GM19455 (cell line): ENCODE measurements around the gene EEPD1.
"Not testable (repeated sequence)": the region's sequence is repeated elsewhere in the genome, so short reads cannot be mapped to it uniquely, and the experiment has no call there.

ENCODE experiments used
- ATAC-seq: cut with Tn5 transposase; IDR thresholded peaks from one replicate; pipeline ENCODE4 v1.9.1; 2021; ENCODE audit not compliant: unreplicated experiment

Gene EEPD1

DNA sequence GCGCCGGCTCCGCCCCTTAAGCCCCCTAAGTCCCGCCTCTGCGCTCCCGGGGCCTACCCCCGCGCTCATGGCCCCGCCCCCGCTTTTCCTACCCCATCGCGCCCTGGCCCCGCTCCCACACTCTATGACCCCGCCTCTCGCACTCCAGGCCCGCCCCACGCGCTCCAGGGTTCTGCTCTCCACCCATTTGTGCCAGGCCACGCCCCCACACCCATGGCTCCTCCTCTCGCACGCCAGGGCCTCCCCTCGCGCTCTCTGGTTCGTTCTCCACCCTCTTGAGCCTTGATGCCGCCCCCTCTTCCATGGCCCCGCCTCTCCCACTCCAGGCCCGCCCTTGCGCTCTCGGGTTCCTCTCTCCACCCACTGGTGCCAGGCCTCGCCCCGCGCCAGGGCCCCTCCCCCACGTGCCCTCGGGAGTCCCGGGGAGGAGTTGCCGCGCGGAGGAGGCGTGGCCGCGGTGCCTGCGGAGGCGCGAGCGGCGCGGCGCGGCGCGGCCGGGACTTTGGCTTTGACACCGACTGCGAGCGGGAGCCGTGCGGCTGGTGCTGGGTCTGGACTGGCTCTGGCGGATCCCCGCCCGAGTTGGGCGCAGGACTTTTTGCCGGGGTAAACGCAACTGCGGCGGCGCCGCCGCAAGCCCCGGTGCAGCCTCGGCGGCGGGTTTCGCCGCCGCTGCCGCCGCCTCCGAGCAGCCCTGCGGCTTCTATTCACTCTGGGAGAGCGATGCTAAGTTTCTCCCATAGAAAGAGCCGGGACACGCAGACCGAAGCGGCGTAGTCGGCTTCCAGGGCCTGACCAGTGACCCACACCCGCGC lies at the start of gene EEPD1:
TSS of gene EEPD1 (plus strand) at position 499 of the 815 bp plus-strand sequence. CDS start 1,071 bp downstream, outside the sequence.
- peak; percentile 94 for ATAC-seq

DNA sequence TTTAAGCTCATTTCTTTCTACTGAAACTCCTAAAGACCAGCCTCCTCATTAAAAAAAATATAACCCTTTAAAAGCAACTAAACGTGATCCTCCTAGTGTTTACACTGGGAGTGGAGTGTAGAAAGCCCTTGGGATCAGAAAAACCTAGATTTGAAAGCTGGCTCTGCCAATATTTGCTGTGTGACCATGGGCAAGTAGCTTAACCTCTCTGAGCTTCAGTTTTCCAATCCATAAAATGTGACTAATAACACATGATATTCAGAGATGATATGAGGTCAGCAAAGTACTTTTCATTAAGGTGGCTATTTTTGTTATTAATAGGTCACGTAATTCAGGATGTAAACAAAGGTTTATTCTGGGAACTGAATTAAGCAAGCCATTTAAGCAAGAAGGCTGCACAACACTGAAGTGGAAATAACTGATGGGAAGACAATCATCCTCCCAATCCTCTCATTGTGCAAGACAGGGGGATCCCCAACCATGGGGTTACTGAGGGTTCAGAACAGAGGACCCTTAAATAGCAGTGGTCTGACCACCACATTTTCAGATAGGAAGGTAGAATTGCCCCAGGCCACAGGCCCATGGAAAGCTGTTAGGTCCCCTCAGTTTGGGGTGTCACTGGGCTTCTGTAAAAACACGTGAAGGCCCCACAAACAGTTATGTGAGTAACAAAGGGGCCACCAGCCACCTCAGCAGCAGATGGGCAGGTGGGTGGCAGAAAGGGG lies 49.1 kb upstream of the EEPD1 start:
- ATAC-seq, result no peak

DNA sequence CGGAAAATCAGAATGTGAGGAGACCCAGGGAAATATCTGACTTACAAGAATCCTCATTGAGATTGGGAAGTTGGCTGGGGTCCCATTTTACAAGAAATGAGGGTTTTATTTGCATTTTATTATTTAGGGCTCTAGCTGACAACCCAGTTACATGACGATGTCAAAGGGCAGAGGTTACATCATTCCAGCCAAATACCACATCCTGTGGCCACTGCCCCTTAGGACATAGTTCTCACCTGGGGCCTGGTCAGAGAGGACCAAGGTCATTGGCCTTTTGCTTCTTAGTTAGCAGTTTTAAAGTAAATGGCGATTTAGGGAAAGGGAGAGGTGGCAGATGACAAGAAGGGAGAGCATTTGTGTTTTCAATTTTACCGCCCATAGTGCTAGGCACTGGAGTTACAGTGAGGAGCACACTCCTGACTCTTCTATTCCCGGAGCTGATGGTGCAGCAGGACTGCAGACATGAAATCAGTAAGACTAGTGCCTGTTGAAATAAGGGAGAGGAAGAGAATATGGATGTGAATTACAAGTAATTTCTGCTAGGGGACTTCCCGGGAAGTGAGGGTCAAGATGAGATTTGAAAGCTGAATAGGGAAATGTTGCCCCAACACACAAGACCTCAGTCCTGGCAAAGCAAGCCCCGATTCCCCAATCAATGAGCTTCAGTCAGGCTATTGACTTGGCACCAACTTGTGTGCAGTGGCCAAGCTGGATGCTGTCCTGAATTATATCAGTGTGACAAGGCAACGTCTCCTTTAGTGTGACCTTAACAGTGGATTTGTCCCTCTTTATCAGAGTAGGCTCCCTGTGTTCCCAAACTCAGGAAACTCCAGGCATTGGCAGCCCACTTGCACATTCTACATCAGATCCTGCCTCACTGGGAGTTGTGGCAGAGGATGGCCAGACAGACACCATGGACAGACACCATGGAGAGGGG lies 45.8 kb upstream of the EEPD1 start:
- not testable (repeated sequence) for ATAC-seq

DNA sequence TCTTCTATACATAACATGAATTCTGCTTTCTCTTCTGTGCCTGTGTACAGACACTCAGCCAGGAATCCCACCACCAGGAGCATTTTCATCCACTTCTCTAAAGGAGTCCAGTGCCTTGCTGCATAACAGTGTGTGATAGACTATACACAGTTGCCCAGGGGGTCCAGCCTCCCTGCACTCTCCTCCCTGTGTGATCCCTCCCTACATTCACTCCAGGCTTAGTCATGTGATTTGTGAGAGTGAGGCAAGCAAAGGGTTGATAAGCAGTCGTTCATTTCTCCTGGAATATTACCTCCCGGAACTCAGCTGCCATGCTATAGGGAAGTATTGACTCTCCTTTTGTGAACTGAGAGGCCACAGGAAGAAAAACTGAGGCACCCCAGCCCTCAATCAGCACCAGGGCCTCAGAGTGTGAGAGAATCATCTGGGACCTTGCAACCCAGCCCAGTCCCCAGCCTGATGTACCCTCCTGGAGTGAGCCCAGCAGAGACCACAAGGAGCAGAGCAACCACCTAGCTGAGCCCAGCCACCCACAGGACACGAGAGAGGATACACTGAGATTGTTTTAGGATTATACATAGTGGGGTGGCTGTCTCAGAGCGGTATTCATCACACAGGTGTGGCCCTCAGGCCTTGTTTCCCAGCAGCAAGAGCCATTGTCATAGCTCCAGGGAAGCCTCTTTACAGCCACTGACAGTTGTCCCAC lies 45.0 kb upstream of the EEPD1 start:
- no peak for ATAC-seq

DNA sequence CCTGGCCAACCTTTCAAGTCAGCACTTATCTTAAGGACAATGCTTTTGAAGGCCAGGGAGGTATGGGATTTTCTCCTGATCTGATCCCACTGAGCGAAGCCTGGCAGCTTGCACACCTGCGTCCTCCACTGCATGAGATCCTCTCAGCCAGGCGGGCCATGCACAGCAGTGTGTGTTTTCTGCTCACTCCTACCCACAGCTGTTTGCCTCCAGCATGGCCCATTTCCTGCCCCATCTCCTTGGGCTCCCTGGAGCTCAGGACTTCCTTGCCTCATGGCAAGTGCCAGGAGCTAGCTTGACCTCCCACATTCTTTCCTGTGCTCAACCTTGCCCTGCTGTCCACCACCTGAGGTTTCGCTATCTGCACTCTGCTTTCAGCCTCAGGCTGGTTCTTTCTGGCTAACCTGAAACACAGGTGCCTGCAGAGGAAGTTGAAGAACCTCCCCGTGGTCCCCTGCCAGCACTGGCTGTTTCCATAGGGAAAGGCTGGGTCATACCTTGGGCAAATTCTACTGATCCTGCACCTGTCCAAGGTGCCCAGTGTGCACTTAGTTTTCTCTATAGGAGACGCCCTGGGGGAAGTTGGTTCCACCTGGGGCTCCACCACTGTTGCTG lies 43.9 kb upstream of the EEPD1 start:
- no peak for ATAC-seq

DNA sequence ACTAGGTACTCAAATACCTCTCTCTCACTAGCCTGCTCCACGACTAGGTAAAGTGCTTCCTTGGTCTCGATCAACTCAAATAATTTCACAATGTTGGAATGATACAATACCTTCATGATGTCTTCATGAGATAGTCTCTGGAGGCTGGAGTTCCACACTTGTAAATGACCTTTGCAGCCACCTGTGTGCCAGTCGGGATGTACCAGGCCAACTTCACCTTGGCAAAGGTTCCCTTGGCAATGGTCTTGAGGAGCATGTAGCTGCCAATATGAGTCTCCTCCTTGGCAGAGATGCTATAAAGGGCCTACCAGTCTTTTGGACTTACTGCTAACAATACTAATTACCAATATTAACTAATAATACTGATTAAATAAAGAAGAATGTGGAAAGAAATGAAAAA lies 42.5 kb upstream of the EEPD1 start:
- no peak for ATAC-seq

DNA sequence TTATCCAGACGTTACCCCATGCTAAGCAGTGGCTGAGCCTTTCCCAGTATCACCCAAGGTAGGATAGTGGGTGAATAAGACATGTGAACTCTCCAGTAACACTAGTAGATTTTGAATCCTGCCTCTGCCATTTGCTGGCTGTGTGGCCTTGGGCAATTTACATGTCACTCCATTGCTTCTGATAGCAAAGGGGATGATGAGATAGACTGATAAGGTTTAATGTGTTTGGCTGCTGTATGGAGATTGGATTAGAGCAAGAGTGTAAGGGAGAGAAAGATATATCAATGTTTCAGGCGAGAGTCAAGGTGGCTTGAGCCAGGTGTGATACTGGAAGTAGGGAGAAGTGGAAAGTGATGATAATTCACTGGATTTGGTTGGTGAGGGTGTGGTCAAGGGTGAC lies 40.1 kb upstream of the EEPD1 start:
- no peak for ATAC-seq

DNA sequence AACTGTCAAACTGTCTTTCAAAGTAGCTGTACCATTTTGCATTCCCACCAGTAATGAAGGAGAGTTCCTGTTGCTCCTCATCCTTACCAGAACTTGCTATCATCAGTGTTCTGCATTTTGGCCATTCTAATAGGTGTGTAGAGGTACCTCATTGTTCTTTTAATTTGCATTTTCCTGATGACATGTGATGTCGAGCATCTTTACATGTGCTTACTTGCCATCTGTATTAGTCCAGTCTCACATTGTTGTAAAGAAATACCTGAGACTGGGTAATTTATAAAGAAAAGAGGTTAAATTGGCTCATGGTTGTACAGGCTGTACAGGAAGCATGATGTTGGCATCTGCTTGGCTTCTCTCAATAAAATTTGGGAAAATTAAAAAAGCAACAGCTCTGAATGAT lies 38.7 kb upstream of the EEPD1 start:
- ATAC-seq, result no peak

DNA sequence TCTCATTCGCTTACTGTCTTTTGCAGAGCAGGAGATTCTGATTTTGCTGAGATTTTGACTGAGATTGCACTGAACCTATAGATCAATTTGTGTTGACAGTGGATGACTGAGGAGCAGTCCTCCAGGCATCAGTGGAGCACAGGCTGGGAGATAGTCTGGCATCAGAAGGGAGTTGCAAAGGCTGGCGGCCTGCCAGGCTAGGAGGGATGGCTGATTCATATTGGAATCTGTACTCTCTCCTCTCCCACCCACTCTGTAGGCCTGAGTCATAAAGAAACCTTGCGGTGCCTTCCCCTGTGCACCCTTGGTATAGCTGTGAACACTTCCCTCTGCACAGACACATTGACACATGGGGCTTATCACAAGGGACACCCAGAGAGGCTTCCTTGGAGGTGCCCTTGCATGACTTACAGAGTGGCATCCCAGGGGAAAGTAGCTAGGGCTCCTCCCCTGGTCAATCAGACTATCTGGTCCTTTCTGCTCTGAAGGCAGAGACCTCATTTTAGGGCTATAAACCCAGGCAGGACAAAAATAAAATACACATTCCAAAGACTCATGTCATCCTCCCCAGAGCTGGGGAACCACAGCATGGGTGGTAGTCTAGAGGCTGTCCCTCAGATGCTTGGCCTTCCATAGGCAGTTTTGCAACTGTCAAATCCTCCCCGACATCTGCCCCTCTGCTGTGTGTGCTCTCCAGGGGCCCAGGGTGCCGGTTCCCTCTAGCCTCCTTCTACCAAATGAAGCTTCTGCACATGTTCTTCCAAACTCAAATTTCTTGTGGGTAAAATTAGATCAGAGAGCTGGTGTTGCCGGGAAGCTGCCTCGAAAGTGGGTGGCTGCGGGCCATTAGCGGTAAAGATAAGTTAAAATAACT lies 37.4 kb upstream of the EEPD1 start:
- peak; percentile 98 for ATAC-seq

DNA sequence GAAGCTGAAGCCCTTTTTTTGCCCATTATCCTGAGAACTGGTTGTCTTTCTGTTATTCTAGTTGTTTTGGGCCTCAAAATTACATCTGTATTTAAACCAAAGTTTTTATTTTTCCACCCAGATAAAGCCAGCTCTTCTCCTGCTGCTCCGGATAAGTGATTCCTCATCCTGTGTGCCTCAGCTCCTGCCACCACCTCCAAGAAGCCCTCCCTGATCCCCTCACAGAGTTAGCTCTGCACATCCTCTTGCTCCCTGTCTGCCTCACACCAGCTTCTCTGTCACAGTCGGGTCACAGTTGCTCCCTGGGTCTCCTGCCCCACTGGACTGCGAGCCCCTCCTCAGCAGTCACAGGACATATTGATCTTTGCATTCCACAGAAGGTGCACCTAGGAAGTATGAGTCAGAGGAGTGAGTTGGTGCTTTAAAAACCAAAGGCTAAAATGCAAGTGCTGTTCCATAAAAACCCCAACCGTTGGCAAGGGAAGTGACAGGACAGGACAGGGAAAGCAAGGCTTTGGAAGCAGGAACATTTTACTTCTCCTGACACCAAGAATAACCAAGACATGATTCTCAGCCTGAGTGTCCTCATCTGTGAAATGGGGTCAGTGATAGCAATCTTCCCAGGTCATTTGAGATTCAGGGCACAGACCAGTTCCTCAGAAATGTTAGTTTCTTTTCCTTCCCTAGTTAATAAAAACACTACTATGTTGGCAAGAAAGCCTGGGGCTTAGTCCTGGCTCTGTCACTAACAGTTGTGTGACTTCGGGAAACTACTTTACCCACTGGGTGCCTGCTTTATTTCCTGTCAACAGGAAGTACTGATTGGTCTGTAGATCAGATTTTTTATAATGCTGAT lies 36.5 kb upstream of the EEPD1 start:
- no peak for ATAC-seq

DNA sequence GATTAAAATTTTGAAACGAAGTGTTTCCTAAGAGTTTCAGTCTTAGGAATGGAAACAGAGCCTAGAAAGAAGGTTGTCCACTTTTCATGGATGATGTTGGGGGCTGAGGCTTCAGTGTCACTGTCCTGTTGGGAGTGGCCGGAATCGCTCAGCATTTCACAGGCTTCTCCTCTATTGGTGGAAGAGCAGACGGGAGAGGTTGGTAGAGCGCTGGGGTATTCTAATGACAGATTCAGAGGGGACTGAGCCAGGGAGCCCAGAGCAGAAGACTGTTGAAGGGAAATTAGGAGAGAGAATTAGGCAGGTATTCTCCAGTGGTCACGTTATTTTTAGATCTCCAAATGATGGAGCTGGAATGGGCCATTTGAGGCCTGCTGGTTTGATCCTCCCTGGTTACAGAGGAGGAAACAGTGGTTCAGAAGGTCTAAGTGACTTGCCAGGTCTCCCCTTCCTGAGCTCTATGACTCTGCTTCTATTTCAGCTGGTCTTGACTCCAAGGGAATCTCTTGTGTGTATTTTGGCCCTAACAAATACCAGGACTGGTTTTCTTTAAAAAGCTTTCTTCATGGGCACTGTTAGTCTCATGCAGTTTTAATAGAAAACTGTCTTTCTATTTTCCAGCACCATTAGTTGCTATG lies 35.7 kb upstream of the EEPD1 start:
- no peak for ATAC-seq

DNA sequence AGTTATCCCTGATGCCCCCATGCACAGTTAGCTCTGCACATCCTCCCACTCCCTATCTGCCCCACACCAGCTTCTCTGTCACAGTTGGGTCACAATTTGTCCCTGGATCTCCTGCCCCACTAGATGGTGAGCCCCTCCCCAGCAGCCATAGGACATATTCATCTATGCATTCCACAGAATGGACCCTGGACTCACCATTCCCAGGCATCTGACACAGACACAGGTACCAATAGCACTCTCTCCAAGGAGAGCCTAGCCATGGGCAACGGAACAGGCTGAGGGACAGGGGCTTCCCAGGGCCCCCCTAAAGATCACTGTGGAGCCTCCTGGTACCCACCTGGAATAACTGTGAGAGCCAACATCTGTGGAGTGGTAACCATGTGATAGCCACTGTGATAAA lies 34.7 kb upstream of the EEPD1 start:
- ATAC-seq, result no peak

DNA sequence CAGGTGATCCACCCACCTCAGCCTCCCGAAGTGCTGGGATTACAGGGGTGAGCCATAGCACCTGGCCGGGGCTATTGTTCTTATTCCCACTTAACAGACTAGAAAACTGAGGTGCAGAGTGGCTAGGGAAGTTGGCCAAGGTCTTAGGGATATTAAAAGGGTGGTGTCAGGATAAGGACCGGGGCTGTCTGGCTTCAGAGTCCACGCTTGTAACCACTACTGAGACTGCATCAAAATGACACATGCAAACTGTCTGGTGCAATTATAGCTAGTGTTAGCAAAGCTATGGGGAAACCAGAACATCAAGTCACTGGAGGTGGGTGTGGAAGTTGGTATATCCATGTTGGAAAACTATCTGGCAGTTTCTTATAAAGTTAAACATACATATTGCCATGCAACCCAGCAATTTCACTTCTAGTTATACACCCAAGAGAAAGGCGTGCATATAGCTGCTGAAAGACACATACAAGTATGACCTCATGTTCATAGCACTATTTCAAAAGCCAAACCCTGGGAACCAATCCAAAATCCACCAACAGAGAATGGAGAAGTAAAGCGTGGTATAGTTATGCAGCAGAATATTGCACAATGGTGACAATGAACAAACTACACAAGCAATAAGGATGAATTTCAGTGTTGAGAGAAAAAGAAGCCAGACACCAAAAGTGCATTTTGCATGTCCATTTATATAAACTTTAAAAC lies 33.9 kb upstream of the EEPD1 start:
- no peak for ATAC-seq

DNA sequence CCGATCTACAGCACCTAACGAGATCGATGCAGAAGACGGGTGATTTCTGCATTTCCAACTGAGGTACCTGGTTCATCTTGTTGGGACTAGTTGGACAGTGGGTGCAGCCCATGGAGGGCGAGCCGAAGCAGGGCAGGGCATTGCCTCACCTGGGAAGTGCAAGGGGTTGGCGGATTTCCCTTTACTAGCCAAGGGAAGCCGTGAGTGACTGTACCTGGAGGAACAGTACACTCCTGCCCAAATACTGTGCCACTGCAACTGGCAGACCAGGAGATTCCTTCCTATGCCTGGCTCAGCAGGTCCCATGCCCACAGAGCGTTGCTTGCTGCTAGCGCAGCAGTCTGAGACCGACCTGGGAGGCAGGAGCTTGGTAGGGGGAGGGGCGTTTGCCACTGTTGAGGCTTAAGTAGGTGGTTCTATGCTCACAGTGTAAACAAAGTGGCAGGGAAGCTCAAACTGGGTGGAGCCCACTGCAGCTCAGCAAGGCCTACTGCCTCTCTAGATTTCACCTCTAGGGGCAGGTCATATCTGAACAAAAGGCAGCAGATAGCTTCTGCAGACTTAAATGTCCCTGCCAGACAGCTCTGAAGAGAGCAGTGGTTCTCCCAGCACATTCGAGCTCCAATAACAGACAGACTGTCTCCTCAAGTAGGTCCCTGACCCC lies 32.9 kb upstream of the EEPD1 start:
- not testable (repeated sequence) for ATAC-seq

DNA sequence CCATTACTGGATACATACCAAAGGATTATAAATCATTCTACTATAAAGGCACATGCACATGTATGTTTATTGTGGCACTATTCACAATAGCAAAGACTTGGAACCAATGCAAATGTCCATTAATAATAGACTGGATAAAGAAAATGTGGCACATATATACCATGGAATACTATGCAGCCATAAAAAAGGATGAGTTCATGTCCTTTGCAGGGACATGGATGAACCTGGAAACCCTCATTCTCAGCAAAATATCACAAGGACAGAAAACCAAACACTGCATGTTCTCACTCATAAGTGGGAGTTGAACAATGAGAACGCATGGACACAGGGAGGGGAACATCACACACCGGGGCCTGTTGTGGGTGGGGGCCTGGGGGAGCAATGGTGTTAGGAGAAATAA lies 27.4 kb upstream of the EEPD1 start:
- not testable (repeated sequence) for ATAC-seq

DNA sequence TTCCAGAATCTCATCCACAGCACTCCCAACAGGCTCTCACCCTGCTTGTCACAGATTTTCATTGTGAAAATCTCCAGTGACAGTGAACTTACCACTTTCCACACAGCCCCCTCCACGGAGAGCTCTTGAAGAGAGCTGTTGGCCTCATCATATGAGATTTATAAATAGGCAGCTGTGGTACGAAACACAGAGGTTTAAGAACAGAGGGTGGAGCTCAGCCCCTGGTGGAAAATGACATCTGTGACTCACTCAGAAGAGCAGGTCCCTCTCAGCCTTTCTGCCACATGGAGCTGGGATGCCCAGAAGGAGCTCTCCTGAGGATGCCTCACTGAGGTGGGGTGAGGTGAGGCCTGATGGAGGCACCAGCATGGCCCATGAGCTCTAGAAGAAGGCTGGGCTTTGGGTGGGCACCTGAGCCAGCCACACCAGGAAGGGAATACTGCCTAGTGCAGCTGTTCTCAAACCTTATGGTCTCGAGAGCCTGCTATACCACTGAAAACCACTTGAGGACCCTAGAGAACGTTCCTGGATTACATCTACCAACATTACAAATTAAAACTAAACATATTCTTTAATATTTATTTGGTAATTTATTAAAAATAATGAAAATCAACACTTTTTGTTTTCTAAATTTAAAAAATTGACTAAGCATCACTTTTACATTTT lies 25.8 kb upstream of the EEPD1 start:
- no peak for ATAC-seq
